ENCODE results near the gene REXO1.
A peak's percentile ranks its signal among the peaks of the same experiment; 100 is the strongest.
"Not testable (repeated sequence)": the region's sequence is repeated elsewhere in the genome, so short reads cannot be mapped to it uniquely, and the experiment has no call there.

Gene REXO1

GRCh38 chr19:1848399-1849131 lies at the start of gene REXO1:
TSS of gene REXO1 (minus strand) at chr19:1848483. CDS start at chr19:1848358, 125 bp downstream.
- intact Hi-C loops (cut with micrococcal nuclease) = no loop called here
- Mint-ChIP-seq H3K9me3 (no peaks in the 10 kb centered on the region), H3K27me3 (peaks cover 4% of the 10 kb centered on the region), H3K4me1 (ENCODE audit: low read depth) (peaks cover 71% of the 10 kb centered on the region), H3K36me3 (ENCODE audit: low read depth) (peaks cover 74% of the 10 kb centered on the region), H3K27ac (peak within 1 kb of the TSS; percentile 93), H3K4me3 (peak within 1 kb of the TSS; percentile 80)

- intact Hi-C loops (cut with micrococcal nuclease) = loop anchor here (5.0 kb wide), 1 partner anchor 34 kb away; the partner anchor contains the start of gene KLF16
Observed at GRCh38 chr19:1896508-1896907, 48.2 kb upstream of the REXO1 start.

GRCh38 chr19:1893791-1894190 lies 45.5 kb upstream of the REXO1 start:
- Mint-ChIP-seq H3K9me3 (no peaks in the 10 kb centered on the region), H3K36me3 (ENCODE audit: low read depth) (no peaks in the 10 kb centered on the region), H3K27me3 (no peaks in the 10 kb centered on the region), H3K4me3 (no peak overlapping the region), H3K27ac (no peak overlapping the region), H3K4me1 (ENCODE audit: low read depth) (peaks cover 41% of the 10 kb centered on the region)
- intact Hi-C loops (cut with micrococcal nuclease) = no loop called here

More at GRCh38 chr19:1896508-1896907, 48.2 kb upstream of the REXO1 start:
- Mint-ChIP-seq H3K36me3 (ENCODE audit: low read depth) (no peaks in the 10 kb centered on the region), H3K4me1 (ENCODE audit: low read depth) (peaks cover 55% of the 10 kb centered on the region), H3K27me3 (no peaks in the 10 kb centered on the region), H3K9me3 (no peaks in the 10 kb centered on the region), H3K4me3 (peak overlapping the region; percentile 84), H3K27ac (peak overlapping the region; percentile 99)

DNA sequence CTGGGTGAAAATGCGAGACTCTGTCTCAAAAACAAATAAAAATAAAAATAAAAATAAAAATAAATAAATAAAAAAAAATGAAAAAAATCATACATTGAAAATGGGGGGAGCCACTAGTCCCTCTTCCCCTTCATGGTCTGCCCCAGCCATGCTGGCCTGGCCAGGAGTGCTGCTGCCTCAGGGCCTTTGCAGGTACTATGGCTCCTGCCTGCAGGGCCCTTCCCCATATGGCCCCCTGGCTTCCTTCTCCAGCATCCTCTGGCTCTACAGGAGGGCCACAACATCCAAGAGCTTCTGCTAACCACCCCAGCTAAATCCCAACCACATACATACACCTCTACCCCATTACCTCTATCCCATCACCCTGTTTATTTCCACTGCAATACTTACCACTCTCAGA lies 41.6 kb upstream of the REXO1 start:
- intact Hi-C loops (cut with micrococcal nuclease) = loop anchor here (10.0 kb wide), 1 partner anchor 125 kb away; the partner anchor contains the start of gene BTBD2
- no peak overlapping the region for H3K4me3 Mint-ChIP-seq
- no peaks in the 10 kb centered on the region for H3K27me3 Mint-ChIP-seq
- H3K36me3 Mint-ChIP-seq (ENCODE audit: low read depth) = peaks cover 2% of the 10 kb centered on the region
- H3K4me1 Mint-ChIP-seq (ENCODE audit: low read depth) = peaks cover 11% of the 10 kb centered on the region
- no peak overlapping the region for H3K27ac Mint-ChIP-seq
- no peaks in the 10 kb centered on the region for H3K9me3 Mint-ChIP-seq

DNA sequence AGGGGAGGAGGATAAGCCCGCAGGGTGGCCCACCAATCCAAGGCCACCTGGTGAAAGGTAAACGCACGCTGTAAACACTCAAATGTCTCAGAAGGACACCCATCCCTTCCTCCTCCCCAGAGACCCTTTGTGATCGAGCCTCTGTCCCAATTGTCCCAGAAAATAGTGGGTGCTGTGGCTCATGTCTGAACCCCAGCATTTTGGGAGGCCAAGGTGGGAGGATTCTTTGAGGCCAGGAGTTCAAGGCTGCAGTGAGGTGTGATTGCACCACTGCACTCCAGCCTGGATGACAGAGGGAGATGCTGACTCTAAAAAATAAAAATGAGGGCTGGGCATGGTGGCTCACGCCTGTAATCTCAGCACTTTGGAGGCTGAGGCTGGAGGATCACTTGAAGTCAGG lies 40.1 kb upstream of the REXO1 start:
- no peak overlapping the region for H3K27ac Mint-ChIP-seq
- peaks cover 20% of the 10 kb centered on the region for H3K4me1 Mint-ChIP-seq (ENCODE audit: low read depth)

GRCh38 chr19:1886360-1886759 lies 38.1 kb upstream of the REXO1 start:
- Mint-ChIP-seq H3K36me3 (ENCODE audit: low read depth) (peaks cover 32% of the 10 kb centered on the region), H3K4me1 (ENCODE audit: low read depth) (peaks cover 37% of the 10 kb centered on the region)
- not testable (repeated sequence) for H3K27ac Mint-ChIP-seq, H3K4me3 Mint-ChIP-seq, H3K27me3 Mint-ChIP-seq, H3K9me3 Mint-ChIP-seq
- intact Hi-C loops (cut with micrococcal nuclease) = loop anchor here (10.0 kb wide), 1 partner anchor 128 kb away; the partner anchor contains the start of gene BTBD2

More for the DNA sequence above, 40.1 kb upstream of the REXO1 start:
- H3K27me3 Mint-ChIP-seq = no peaks in the 10 kb centered on the region
- H3K4me3 Mint-ChIP-seq = no peak overlapping the region
- H3K36me3 Mint-ChIP-seq (ENCODE audit: low read depth) = peaks cover 17% of the 10 kb centered on the region
- intact Hi-C loops (cut with micrococcal nuclease) = loop anchor here (10.0 kb wide), 1 partner anchor 126 kb away; the partner anchor contains the start of gene BTBD2
- no peaks in the 10 kb centered on the region for H3K9me3 Mint-ChIP-seq

GRCh38 chr19:1885398-1886119 lies 37.3 kb upstream of the REXO1 start, which contains the start of gene ABHD17A:
TSS of gene ABHD17A (minus strand) at chr19:1885496. CDS start at chr19:1881566, 3,930 bp downstream.
- not testable (repeated sequence) for H3K27me3 Mint-ChIP-seq, H3K9me3 Mint-ChIP-seq
- Mint-ChIP-seq H3K4me1 (ENCODE audit: low read depth) (peaks cover 42% of the 10 kb centered on the region), H3K36me3 (ENCODE audit: low read depth) (peaks cover 39% of the 10 kb centered on the region), H3K27ac (peak within 1 kb of the TSS; percentile 84), H3K4me3 (peak within 1 kb of the TSS; percentile 92)
- intact Hi-C loops (cut with micrococcal nuclease) = loop anchor here (10.0 kb wide), 1 partner anchor 129 kb away; the partner anchor contains the start of gene BTBD2

DNA sequence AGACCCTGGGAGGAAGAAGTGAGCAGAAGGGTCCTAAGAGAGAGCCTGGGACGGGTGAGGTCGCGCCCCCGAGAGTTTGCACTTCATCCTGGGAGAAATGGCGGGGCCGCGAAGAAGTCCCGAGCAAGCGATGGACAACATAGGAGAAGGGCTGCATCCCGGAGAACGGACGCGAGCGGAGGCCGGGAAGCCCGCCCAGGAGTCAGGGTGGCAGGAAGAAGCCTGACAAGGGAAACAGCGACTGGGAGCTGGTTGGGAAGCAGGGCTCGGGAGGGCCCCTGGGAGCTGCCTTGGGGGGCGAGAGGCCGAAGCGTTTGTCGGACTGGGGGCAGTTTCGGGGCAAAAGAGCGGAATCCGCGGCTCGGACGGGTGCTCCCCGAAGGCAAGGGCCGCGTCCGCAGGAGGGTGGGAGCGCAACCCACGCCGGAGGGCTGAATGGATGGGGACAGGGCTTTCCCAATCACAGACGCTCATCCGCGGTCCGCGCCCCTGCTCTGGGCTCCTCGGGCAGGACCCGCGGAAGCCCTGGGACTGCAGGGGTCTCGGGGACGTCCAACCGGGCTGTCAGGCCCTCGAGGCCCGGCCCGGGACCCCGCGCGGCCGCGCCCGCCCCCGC lies 36.5 kb upstream of the REXO1 start:
- H3K27ac Mint-ChIP-seq = peak overlapping the region; percentile 84
- no peaks in the 10 kb centered on the region for H3K27me3 Mint-ChIP-seq
- H3K4me3 Mint-ChIP-seq = peak overlapping the region; percentile 92
- peaks cover 47% of the 10 kb centered on the region for H3K36me3 Mint-ChIP-seq (ENCODE audit: low read depth)
- intact Hi-C loops (cut with micrococcal nuclease) = loop anchor here (10.0 kb wide), 1 partner anchor 130 kb away; the partner anchor contains the start of gene BTBD2
- no peaks in the 10 kb centered on the region for H3K9me3 Mint-ChIP-seq
- peaks cover 50% of the 10 kb centered on the region for H3K4me1 Mint-ChIP-seq (ENCODE audit: low read depth)

DNA sequence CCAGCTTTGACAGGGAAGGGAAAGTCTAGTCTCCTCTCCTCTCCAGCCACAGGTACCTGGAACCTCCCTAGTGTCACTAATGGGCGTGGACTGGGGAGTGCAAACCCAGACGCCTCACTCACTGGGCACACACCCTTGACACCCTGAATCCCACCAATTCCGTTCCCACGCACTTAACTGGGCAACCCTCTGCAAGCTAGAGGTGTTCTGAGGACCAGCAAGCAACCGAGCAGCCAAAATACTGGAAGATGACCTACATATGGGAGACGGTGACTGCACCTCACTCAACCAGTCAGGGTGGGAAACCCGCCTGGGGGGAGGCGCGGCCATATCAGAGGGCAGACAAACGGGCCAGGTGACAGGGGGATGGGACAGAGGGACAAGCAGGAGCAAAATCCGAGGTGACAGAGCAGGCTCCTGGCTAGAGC lies 36.0 kb upstream of the REXO1 start:
- H3K27ac Mint-ChIP-seq = peak overlapping the region; percentile 84
- peaks cover 50% of the 10 kb centered on the region for H3K4me1 Mint-ChIP-seq (ENCODE audit: low read depth)
- peaks cover 52% of the 10 kb centered on the region for H3K36me3 Mint-ChIP-seq (ENCODE audit: low read depth)
- intact Hi-C loops (cut with micrococcal nuclease) = loop anchor here (10.0 kb wide), 1 partner anchor 130 kb away; the partner anchor contains the start of gene BTBD2
- no peaks in the 10 kb centered on the region for H3K9me3 Mint-ChIP-seq
- peak overlapping the region; percentile 92 for H3K4me3 Mint-ChIP-seq
- H3K27me3 Mint-ChIP-seq = no peaks in the 10 kb centered on the region

DNA sequence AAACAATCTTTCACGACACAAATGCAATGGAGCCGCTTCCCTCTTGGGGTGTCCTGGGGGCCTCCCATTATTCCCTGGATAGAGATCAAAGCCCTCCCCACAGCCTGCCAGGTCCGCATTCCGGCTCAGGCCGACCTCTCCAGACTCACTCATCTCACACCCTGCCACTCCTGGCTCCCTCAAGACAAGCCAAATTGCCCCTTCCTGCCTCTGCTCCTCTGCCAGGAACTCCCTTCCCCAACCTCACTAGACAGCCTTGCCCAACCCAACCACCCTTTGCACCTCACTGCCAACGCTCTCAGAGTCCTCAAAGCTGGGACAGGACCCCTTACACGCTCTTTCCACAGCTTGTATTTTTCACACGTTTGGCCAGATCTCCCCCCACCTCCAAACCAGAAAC lies 35.5 kb upstream of the REXO1 start:
- peak overlapping the region; percentile 84 for H3K27ac Mint-ChIP-seq
- H3K4me3 Mint-ChIP-seq = peak overlapping the region; percentile 92
- peaks cover 57% of the 10 kb centered on the region for H3K36me3 Mint-ChIP-seq (ENCODE audit: low read depth)
- no peaks in the 10 kb centered on the region for H3K9me3 Mint-ChIP-seq
- intact Hi-C loops (cut with micrococcal nuclease) = loop anchor here (10.0 kb wide), 1 partner anchor 131 kb away; the partner anchor contains the start of gene BTBD2
- no peaks in the 10 kb centered on the region for H3K27me3 Mint-ChIP-seq
- peaks cover 50% of the 10 kb centered on the region for H3K4me1 Mint-ChIP-seq (ENCODE audit: low read depth)

- intact Hi-C loops (cut with micrococcal nuclease) = loop anchor here (10.0 kb wide), 1 partner anchor 132 kb away; the partner anchor contains the start of gene BTBD2
- Mint-ChIP-seq H3K9me3 (no peaks in the 10 kb centered on the region), H3K4me1 (ENCODE audit: low read depth) (peaks cover 50% of the 10 kb centered on the region), H3K4me3 (peak overlapping the region; percentile 92), H3K36me3 (ENCODE audit: low read depth) (peaks cover 64% of the 10 kb centered on the region), H3K27me3 (no peaks in the 10 kb centered on the region), H3K27ac (peak overlapping the region; percentile 84)
Observed at GRCh38 chr19:1882786-1883692, 34.8 kb upstream of the REXO1 start.

- Mint-ChIP-seq H3K36me3 (ENCODE audit: low read depth) (peaks cover 67% of the 10 kb centered on the region), H3K9me3 (no peaks in the 10 kb centered on the region), H3K4me1 (ENCODE audit: low read depth) (peaks cover 47% of the 10 kb centered on the region), H3K4me3 (no peak overlapping the region), H3K27ac (peak overlapping the region; percentile 84), H3K27me3 (no peaks in the 10 kb centered on the region)
- intact Hi-C loops (cut with micrococcal nuclease) = loop anchor here (10.0 kb wide), 1 partner anchor 133 kb away; the partner anchor contains the start of gene BTBD2
Observed at GRCh38 chr19:1882089-1882785, 34.0 kb upstream of the REXO1 start.

Data from dendritic cell treated with granulocyte-macrophage colony-stimulating factor and Interleukin-4, amounts not matched to agents 40 ng/mL and 50 ng/mL, for 4 days (primary cell).